Measurements from ENCODE around the gene COG5. TPM values are rescaled to one million over a fixed set of nuclear protein-coding genes. Genes with fewer than 3 reads are reported as not detected.
A peak's percentile ranks its signal among the peaks of the same experiment; 100 is the strongest.

Gene COG5
- total RNA-seq, 1 donor from 2014 or later = 39.6 TPM

GRCh38 chr7:107370816-107371215, 192.9 kb downstream of the COG5 start:
- Histone ChIP-seq H3K27ac (no peak overlapping the region), H3K9me3 (no peaks in the 10 kb centered on the region), H3K4me3 (no peak overlapping the region), H3K27me3 (no peaks in the 10 kb centered on the region), H3K4me1 (no peaks in the 10 kb centered on the region), H3K36me3 (no peaks in the 10 kb centered on the region)
- DNase-seq (no peak), ATAC-seq (no peak)
- TF ChIP-seq, protein P1, sequence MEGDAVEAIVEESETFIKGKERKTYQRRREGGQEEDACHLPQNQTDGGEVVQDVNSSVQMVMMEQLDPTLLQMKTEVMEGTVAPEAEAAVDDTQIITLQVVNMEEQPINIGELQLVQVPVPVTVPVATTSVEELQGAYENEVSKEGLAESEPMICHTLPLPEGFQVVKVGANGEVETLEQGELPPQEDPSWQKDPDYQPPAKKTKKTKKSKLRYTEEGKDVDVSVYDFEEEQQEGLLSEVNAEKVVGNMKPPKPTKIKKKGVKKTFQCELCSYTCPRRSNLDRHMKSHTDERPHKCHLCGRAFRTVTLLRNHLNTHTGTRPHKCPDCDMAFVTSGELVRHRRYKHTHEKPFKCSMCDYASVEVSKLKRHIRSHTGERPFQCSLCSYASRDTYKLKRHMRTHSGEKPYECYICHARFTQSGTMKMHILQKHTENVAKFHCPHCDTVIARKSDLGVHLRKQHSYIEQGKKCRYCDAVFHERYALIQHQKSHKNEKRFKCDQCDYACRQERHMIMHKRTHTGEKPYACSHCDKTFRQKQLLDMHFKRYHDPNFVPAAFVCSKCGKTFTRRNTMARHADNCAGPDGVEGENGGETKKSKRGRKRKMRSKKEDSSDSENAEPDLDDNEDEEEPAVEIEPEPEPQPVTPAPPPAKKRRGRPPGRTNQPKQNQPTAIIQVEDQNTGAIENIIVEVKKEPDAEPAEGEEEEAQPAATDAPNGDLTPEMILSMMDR (IDR thresholded peaks at IDR 0.05) = no peak
- intact Hi-C loops (cut with DNase I) = no loop called here

GRCh38 chr7:107364787-107365186, 198.9 kb downstream of the COG5 start:
- TF ChIP-seq, protein P1 (IDR thresholded peaks at IDR 0.05) = no peak
- H3K9me3 ChIP-seq = no peaks in the 10 kb centered on the region
- peaks cover 23% of the 10 kb centered on the region for H3K36me3 ChIP-seq
- intact Hi-C loops (cut with DNase I) = no loop called here
- H3K4me1 ChIP-seq = no peaks in the 10 kb centered on the region
- no peak overlapping the region for H3K4me3 ChIP-seq
- DNase-seq (no peak), ATAC-seq (no peak)
- no peaks in the 10 kb centered on the region for H3K27me3 ChIP-seq
- H3K27ac ChIP-seq = no peak overlapping the region

GRCh38 chr7:107359520-107360316, 204.0 kb downstream of the COG5 start:
- TF ChIP-seq, protein P1 (IDR thresholded peaks at IDR 0.05) = no peak
- Histone ChIP-seq H3K4me3 (no peak overlapping the region), H3K4me1 (no peaks in the 10 kb centered on the region), H3K36me3 (peaks cover 26% of the 10 kb centered on the region), H3K27ac (no peak overlapping the region), H3K9me3 (no peaks in the 10 kb centered on the region), H3K27me3 (no peaks in the 10 kb centered on the region)
- DNase-seq (no peak), ATAC-seq (peak; percentile 39)
- intact Hi-C loops (cut with DNase I) = no loop called here

DNA sequence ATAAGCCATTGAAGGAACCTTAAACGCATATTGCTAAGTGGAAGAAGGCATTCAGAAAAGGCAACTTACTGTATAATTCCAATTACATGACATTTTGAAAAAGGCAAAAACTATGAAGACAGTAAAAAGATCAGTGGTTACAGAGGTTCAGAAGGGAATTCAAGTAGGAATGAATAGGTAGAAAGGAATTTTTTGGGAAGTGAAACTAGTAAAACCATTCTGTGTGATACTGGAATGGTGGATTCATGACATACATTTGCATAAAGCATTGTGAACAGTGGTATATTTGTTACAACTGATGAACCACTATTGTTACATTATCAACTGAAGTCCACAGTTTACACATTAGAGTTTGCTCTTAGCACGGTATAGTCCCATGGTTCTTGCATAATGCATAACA, 208.1 kb downstream of the COG5 start:
- no peak for ATAC-seq
- no peaks in the 10 kb centered on the region for H3K4me1 ChIP-seq
- H3K27me3 ChIP-seq = no peaks in the 10 kb centered on the region
- H3K9me3 ChIP-seq = no peaks in the 10 kb centered on the region
- no peak overlapping the region for H3K4me3 ChIP-seq
- no peak overlapping the region for H3K27ac ChIP-seq
- intact Hi-C loops (cut with DNase I) = no loop called here
- TF ChIP-seq, protein P1 (IDR thresholded peaks at IDR 0.05) = no peak
- H3K36me3 ChIP-seq = peaks cover 10% of the 10 kb centered on the region
- DNase-seq = no peak

DNA sequence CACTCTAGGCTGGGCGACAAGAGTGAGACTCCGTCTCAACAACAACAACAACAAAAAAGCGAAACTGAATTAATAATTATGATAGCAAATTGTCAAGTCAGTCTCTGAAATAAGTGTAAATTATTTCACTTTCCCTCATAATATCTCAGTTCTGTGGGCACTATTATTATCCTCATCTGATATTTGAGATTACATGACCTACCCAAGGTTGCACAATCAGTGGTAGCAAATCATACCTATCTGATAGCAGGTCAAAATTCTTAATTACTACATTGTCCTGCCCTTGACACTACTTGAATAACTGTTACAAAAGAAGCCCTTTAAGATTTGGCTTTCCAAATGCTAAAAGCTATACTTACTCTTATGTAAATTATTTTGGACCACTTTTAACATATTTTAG, 209.1 kb downstream of the COG5 start:
- Histone ChIP-seq H3K27ac (no peak overlapping the region), H3K4me1 (no peaks in the 10 kb centered on the region), H3K4me3 (no peak overlapping the region), H3K9me3 (no peaks in the 10 kb centered on the region), H3K27me3 (no peaks in the 10 kb centered on the region), H3K36me3 (peaks cover under 1% of the 10 kb centered on the region)
- no peak for DNase-seq
- TF ChIP-seq, protein P1 (IDR thresholded peaks at IDR 0.05) = no peak
- ATAC-seq = no peak
- intact Hi-C loops (cut with DNase I) = no loop called here
